Measurements from ENCODE around the gene PCDHGA7.
"Not testable (repeated sequence)": the region's sequence is repeated elsewhere in the genome, so short reads cannot be mapped to it uniquely, and the experiment has no call there.

The PCDHGA7 gene

DNA sequence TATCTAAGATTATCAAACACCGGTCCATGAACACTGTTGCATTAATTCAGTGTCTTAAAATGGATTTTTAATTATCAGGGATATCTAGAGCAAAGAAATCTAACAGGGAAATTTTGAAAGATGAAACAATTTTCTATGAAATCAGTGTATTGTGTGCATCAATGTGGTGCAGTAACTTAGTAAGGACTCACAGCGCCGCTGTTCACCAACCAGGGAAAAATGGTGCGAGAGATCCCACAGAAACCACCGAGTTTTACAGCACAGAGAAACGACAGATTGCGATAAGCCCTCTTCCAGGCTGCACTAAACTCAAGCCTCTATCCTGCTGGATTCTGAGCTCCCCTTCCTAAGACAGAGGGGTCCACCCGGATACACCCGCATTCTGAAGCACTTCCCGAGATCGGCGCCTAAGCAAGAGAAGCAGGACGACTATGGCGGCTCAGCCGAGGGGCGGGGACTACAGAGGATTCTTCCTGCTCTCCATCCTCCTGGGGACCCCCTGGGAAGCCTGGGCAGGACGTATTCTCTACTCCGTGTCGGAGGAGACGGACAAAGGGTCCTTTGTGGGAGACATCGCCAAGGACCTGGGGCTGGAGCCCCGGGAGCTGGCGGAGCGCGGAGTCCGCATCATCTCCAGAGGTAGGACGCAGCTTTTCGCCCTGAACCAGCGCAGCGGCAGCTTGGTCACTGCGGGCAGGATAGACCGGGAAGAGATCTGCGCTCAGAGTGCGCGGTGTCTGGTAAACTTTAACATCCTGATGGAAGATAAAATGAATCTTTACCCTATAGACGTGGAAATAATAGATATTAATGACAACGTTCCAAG lies at the start of gene PCDHGA7:
Gene PCDHGA7 (plus strand): TSS at position 274 of the 826 bp plus-strand sequence. CDS start 158 bp downstream, at position 432.
- DNase-seq (ENCODE audit: low read depth in 2 of 2) = no peak

DNA sequence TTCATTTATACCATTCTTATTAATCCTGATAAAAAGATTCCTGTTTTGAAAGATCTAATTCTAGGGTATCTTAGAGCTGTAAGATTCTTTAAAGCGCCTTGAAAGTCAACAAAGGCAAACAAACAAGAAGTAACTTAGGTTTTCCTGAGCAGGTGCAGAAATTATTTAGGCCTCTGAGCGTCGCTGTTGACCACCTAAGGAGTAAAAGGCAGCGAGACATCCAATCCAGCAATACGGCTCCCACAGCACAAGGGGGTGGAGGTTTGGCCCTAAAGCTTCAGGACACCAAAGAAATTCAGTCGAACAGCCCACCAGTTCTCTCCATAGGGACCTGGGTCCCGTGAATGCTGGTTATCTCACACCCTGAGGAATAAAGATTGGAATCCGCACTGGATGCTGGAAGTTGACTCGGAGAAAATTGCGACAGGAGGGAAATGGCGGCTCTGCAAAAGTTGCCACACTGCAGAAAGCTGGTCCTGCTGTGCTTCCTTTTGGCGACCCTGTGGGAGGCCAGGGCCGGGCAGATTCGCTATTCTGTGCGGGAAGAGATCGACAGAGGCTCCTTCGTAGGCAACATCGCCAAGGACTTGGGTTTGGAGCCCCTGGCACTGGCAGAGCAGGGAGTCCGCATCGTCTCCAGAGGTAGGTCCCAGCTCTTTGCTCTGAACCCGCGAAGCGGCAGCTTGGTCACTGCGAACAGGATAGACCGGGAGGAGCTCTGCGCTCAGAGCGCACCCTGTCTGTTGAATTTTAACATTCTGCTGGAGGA lies 43.8 kb upstream of the PCDHGA7 start, which contains the start of gene PCDHGA2:
Gene PCDHGA2 (plus strand): TSS at position 223 of the 769 bp plus-strand sequence.
- no peak for DNase-seq (ENCODE audit: low read depth in 2 of 2)

DNA sequence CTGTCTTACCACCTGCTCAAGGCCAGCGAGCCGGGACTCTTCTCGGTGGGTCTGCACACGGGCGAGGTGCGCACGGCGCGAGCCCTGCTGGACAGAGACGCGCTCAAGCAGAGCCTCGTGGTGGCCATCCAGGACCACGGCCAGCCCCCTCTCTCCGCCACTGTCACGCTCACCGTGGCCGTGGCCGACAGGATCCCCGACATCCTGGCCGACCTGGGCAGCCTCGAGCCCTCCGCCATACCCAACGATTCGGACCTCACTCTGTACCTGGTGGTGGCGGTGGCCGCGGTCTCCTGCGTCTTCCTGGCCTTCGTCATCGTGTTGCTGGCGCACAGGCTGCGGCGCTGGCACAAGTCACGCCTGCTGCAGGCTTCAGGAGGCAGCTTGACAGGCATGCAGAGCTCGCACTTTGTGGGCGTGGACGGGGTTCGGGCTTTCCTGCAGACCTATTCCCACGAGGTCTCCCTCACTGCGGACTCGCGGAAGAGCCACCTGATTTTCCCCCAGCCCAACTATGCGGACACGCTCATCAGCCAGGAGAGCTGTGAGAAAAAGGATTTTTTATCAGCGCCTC lies 41.7 kb upstream of the PCDHGA7 start:
- not testable (repeated sequence) for DNase-seq (ENCODE audit: low read depth in 2 of 2)

DNA sequence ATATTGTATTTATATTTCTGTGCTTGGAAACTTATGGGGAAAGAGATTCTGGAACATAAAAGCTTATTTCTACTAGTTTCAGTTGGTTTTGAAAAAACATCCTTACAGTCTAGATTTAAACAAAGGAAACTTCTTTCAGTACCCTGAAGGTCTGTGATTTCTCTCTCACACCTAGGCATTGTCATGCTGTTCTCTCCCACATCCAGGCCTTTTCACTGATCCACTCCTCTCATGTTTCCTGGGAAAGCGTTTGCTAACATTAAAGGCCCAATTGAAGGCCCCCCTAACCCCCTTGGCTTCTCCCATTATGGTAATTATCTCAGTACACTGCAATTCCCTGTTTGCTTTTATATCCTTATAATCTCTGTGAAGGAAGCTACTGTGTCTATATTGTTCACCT lies 39.8 kb upstream of the PCDHGA7 start:
- DNase-seq (ENCODE audit: low read depth in 2 of 2) = no peak

DNA sequence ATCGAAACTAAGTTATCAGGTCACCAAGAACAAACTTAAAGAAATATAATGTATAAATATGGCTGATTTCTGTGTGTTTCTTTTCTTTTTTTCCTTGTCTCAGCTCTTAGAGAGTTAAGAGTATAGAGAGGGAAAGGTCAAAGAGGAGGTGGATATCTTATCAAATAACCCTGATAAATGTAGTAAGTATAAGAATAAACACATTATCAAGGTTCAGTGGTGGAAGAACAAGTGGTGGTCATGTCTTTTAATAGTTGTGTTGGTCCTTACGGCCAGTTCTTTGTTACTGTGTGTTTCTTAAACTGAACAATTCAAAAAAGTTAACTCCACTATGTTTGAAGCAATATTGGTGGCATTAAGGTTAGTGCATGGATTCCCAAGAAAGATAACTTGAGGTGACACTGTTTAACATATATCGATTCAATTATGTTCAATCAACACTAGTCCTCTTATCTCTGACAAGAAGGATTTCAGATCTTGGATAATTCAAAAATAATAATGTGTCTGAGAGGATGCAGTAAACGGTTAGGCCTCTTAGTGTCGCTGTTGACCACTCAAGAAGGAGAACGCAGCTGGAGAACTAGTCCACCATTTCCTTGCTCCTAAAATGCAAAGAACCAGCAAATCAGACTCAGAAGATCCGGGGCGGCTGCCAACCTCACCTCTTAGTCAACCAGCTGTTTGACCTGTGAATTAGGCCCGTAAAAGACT lies 39.1 kb upstream of the PCDHGA7 start, which contains the start of gene PCDHGA3:
Gene PCDHGA3 (plus strand): TSS at position 588 of the 711 bp plus-strand sequence. CDS start 205 bp downstream, outside the sequence.
- DNase-seq (ENCODE audit: low read depth in 2 of 2) = no peak

DNA sequence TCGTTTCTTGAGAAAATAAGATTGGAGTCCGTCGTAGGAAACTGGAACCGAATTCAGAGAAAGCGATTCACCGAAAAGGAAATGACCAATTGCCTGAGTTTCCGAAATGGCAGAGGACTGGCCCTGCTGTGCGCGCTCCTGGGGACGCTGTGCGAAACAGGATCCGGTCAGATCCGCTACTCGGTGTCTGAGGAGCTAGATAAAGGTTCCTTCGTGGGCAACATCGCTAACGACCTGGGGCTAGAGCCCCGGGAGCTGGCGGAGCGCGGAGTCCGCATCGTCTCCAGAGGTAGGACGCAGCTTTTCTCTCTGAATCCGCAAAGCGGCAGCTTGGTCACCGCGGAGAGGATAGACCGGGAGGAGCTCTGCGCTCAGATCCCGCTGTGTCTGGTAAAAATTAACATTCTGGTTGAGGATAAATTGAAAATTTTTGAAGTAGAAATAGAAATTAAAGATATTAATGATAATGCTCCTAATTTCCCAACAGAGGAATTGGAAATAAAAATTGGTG lies 38.5 kb upstream of the PCDHGA7 start:
- DNase-seq (ENCODE audit: low read depth in 2 of 2) = no peak

DNA sequence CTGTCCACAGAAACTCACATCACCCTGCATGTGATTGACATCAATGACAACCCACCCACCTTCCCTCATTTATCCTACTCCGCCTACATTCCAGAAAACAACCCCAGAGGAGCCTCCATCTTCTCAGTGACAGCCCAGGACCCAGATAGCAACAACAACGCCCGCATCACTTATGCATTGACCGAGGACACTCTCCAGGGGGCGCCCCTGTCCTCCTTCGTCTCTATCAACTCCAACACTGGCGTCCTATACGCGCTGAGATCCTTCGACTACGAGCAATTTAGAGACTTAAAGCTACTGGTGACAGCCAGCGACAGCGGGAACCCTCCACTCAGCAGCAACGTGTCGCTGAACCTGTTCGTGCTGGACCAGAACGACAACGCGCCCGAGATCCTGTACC lies 37.2 kb upstream of the PCDHGA7 start:
- DNase-seq (ENCODE audit: low read depth in 2 of 2) = no peak

DNA sequence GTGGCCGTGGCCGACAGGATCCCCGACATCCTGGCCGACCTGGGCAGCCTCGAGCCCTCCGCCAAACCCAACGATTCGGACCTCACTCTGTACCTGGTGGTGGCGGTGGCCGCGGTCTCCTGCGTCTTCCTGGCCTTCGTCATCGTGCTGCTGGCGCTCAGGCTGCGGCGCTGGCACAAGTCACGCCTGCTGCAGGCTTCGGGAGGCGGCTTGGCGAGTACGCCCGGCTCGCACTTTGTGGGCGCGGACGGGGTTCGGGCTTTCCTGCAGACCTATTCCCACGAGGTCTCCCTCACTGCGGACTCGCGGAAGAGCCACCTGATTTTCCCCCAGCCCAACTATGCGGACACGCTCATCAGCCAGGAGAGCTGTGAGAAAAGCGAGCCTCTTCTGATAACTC lies 36.5 kb upstream of the PCDHGA7 start:
- DNase-seq (ENCODE audit: low read depth in 2 of 2) = not testable (repeated sequence)

DNA sequence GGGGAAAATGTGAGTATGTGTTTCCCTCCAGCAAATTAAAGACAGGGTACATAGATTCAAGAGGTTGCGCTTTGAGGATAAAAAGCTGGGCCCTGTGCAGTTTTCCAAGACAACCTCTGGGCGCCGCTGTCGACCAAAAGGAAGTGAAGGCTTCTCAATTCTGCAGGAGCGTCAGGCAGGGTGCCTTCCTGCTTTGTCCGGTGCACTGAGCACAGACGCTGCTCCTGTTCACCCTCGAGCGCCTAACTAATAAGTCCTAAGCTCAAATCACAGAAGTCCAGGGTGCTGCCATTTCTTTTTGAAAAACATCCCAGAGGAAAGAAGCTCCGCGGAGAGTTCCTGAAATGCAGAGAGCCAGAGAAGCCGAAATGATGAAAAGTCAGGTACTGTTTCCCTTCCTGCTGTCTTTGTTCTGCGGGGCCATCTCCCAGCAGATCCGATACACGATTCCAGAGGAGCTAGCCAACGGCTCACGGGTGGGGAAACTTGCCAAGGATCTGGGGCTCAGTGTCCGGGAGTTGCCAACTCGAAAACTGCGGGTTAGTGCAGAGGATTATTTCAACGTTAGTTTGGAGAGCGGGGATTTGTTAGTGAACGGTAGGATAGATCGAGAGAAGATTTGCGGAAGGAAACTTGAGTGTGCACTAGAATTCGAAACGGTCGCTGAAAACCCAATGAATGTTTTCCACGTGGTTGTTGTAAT lies 32.5 kb upstream of the PCDHGA7 start, which contains the start of gene PCDHGB1:
Gene PCDHGB1 (plus strand): TSS at position 183 of the 703 bp plus-strand sequence. CDS start 162 bp downstream, at position 345.
- DNase-seq (ENCODE audit: low read depth in 2 of 2) = no peak

DNA sequence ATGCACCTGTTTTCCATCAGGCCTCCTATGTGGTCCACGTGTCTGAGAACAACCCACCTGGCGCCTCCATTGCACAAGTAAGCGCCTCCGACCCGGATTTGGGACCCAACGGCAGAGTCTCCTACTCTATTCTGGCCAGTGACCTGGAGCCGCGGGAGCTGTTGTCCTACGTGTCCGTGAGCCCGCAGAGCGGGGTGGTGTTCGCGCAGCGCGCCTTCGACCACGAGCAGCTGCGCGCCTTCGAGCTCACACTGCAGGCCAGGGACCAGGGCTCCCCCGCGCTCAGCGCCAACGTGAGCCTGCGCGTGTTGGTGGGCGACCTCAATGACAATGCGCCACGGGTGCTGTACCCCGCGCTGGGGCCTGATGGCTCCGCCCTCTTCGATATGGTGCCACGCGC lies 31.0 kb upstream of the PCDHGA7 start:
- DNase-seq (ENCODE audit: low read depth in 2 of 2) = no peak

DNA sequence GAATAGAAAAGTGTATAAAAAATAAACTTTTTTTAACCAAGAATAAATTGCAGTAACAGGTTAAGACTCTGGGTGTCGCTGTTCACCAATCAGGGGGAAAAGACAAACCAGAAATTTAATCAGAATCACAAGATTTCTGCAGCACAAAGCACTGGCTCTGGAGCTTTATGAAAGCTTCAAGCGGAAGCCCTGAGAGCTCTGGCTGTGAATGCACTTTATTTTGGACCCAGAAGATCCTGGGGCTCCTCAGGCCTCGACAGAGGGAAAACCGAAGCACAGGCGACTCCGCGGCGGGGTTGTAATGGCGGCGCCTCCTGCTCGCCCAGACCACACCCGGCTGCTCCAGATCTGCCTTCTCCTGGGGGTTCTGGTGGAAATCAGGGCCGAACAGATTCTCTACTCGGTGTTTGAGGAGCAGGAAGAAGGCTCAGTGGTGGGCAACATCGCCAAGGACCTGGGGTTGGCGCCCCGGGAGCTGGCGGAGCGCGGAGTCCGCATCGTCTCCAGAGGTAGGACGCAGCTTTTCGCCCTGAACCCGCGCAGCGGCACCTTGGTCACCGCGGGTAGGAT lies 27.6 kb upstream of the PCDHGA7 start, which contains the start of gene PCDHGA4:
Gene PCDHGA4 (plus strand): TSS at position 122 of the 570 bp plus-strand sequence. CDS start 87 bp downstream, at position 209.
- no peak for DNase-seq (ENCODE audit: low read depth in 2 of 2)

DNA sequence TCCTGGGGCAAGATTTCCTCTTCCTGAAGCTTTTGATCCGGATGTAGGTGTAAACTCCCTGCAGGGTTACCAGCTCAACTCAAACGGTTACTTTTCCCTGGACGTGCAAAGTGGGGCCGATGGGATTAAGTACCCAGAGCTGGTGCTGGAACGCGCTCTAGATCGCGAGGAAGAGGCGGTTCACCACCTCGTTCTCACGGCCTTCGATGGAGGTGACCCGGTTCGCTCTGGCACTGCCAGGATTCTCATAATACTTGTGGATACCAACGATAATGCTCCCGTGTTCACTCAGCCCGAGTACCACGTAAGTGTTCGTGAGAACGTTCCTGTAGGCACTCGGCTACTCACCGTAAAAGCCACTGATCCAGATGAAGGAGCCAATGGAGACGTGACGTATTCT lies 26.9 kb upstream of the PCDHGA7 start:
- DNase-seq (ENCODE audit: low read depth in 2 of 2) = no peak

DNA sequence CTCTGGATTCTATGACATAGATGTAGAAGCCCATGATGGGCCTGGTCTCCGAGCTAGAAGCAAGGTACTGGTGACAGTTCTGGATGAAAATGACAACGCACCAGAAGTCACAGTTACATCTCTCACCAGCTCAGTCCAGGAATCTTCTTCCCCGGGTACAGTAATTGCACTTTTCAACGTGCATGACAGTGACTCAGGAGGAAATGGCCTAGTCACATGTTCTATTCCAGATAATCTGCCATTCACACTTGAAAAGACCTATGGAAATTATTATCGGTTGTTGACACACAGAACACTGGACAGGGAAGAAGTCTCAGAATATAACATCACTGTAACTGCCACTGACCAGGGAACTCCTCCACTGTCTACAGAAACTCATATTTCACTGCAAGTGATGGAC lies 26.4 kb upstream of the PCDHGA7 start:
- no peak for DNase-seq (ENCODE audit: low read depth in 2 of 2)

DNA sequence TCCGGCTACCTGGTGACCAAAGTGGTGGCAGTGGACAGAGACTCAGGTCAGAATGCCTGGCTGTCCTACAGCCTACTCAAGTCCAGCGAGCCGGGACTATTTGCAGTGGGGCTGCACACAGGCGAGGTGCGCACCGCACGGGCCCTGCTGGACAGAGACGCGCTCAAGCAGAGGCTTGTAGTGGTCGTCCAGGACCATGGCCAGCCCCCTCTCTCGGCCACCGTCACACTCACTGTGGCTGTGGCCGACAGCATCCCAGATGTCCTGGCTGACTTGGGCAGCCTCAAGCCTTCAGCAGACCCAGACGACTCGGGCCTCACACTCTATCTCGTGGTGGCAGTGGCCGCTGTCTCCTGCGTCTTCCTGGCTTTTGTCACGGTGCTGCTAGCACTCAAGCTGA lies 25.6 kb upstream of the PCDHGA7 start:
- no peak for DNase-seq (ENCODE audit: low read depth in 2 of 2)

DNA sequence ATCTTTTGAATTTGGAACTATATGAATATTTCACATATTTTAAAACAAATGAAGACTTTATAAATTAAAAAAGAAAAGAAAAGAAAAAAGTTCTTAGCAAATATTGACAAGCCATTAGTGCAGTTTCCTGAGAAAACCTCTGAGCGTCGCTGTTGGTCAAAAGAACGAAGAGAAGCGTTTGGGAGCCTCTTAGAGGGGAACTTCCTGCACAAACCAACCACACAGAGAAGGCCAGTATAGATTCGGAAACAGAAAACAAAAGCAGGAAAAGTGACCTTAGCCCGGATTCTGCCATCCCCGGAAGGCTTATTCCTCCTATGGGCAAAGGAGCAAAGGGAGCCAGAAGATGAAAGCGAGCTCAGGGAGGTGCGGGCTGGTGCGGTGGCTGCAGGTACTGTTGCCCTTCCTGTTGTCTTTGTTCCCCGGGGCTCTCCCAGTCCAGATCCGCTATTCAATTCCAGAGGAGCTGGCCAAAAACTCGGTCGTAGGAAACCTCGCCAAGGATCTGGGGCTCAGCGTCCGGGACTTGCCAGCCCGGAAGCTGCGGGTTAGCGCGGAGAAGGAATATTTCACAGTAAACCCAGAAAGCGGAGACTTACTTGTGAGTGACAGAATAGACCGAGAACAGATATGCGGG lies 22.6 kb upstream of the PCDHGA7 start, which contains the start of gene PCDHGB2:
Gene PCDHGB2 (plus strand): TSS at position 205 of the 637 bp plus-strand sequence. CDS start 142 bp downstream, at position 347.
- no peak for DNase-seq (ENCODE audit: low read depth in 2 of 2)

DNA sequence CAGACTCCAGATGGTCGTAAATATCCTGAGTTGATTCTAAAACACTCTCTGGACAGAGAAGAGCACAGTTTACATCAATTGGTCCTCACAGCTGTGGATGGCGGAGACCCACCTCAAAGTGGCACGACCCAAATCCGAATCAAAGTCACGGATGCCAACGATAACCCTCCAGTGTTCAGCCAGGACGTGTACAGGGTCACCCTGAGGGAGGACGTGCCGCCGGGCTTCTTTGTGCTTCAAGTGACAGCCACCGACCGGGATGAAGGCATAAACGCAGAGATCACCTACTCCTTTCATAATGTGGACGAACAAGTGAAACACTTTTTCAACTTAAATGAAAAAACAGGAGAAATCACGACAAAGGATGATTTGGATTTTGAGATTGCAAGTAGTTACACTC lies 21.9 kb upstream of the PCDHGA7 start:
- DNase-seq (ENCODE audit: low read depth in 2 of 2) = no peak

DNA sequence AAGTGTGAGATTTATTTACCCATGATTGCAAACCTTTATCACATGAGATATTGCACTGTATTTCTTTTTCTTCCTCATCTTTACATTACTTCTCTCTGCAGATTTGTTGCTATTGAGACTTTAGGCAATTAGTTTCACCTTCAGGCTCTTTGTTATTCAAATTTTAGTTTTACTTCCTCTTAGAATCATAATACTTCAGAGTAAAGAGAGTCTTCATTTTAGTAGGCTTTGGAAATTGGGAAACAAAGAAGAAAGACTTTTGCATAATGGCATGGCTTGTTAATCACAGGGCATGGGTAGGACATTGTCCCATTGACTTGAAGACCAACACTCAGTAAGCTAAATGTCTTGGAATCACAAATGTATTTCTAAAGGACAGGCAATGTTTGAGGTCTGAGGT lies 19.8 kb upstream of the PCDHGA7 start:
- DNase-seq (ENCODE audit: low read depth in 2 of 2) = no peak

DNA sequence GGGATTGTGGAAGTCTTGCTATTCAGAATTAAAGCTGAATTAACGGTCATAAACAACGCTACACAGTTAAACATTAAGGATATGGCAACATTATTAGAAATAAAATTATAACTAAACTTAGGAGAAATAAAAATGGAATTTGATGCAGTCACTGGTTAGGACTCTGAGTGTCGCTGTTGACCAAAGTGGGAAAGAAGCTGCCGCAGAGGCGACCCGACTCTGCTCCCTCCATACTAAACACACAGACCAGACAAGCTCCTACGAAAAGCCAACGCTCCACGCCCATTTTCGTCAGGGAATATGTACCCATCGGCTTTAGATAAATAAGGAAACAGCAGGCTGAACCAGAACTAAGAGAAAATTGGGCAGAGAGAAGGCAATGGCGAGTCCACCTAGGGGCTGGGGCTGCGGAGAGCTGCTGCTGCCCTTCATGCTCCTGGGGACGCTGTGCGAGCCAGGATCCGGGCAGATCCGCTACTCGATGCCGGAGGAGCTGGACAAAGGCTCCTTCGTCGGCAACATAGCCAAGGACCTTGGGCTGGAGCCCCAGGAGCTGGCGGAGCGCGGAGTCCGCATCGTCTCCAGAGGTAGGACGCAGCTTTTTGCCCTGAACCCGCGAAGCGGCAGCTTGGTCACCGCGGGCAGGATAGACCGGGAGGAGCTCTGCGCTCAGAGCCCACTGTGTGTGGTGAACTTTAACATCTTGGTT lies 18.4 kb upstream of the PCDHGA7 start, which contains the start of gene PCDHGA5:
Gene PCDHGA5 (plus strand): TSS at position 211 of the 709 bp plus-strand sequence. CDS start 169 bp downstream, at position 380.
- no peak for DNase-seq (ENCODE audit: low read depth in 2 of 2)
